SK-N-SH treated with all-trans-retinoic acid at 6 μM for 48 hours (cell line): Measurements from ENCODE around the gene FREM2.

ENCODE experiments used
- ARNTL ChIP-seq: fragments of 450-650 bp; formaldehyde crosslinking; IDR thresholded peaks from 2 replicates; pipeline ENCODE4 v1.5.0; 2020; ENCODE audit warnings: low read depth, mild to moderate bottlenecking, moderate library complexity, borderline replicate concordance
- CREB5 ChIP-seq: fragments of 250-450 bp; sonication (Bioruptor Pico); IDR thresholded peaks from 2 replicates; pipeline ENCODE4 v1.5.1; 2020; ENCODE audit warnings: low read depth, mild to moderate bottlenecking, moderate library complexity
- CSDC2 ChIP-seq: fragments of 250-450 bp; sonication (Bioruptor Pico); IDR thresholded peaks from 2 replicates; pipeline ENCODE4 v1.5.0; 2020; ENCODE audit warnings: mild to moderate bottlenecking, moderate library complexity
- ESRRG ChIP-seq: fragments of 250-450 bp; sonication (Bioruptor Pico); IDR thresholded peaks from 2 replicates; pipeline ENCODE4 v1.6.1; 2021; ENCODE audit warnings: mild to moderate bottlenecking
- ISL1 ChIP-seq: fragments of 250-450 bp; sonication (Bioruptor Pico); IDR thresholded peaks from 2 replicates; pipeline ENCODE4 v2.1.2; 2022; ENCODE audit warnings: mild to moderate bottlenecking, moderate library complexity
- RARB ChIP-seq: fragments of 250-450 bp; sonication (Bioruptor Pico); IDR thresholded peaks from 2 replicates; pipeline ENCODE4 v1.8.0; 2021; ENCODE audit warnings: mild to moderate bottlenecking, moderate library complexity
- TOX ChIP-seq: fragments of 250-450 bp; sonication (Bioruptor Pico); IDR thresholded peaks from 2 replicates; pipeline ENCODE4 v1.8.0; 2021; ENCODE audit warnings: mild to moderate bottlenecking, moderate library complexity, borderline replicate concordance
- ZNF8 ChIP-seq: fragments of 450-650 bp; formaldehyde crosslinking; IDR thresholded peaks from 2 replicates; pipeline ENCODE4 v1.5.0; 2020; ENCODE audit warnings: mild to moderate bottlenecking, moderate library complexity
- TF ChIP-seq, protein P1 (sequence below): fragments of 250-450 bp; sonication (Bioruptor Pico); IDR thresholded peaks from 2 replicates; pipeline ENCODE4 v1.8.0; 2020; ENCODE audit warnings: mild to moderate bottlenecking, moderate library complexity, borderline replicate concordance

- TF ChIP-seq, protein P1, sequence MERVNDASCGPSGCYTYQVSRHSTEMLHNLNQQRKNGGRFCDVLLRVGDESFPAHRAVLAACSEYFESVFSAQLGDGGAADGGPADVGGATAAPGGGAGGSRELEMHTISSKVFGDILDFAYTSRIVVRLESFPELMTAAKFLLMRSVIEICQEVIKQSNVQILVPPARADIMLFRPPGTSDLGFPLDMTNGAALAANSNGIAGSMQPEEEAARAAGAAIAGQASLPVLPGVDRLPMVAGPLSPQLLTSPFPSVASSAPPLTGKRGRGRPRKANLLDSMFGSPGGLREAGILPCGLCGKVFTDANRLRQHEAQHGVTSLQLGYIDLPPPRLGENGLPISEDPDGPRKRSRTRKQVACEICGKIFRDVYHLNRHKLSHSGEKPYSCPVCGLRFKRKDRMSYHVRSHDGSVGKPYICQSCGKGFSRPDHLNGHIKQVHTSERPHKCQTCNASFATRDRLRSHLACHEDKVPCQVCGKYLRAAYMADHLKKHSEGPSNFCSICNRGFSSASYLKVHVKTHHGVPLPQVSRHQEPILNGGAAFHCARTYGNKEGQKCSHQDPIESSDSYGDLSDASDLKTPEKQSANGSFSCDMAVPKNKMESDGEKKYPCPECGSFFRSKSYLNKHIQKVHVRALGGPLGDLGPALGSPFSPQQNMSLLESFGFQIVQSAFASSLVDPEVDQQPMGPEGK (CRISPR knock-in tag): no peak
- TF ChIP-seq ISL1 (CRISPR knock-in tag) (no peak), CSDC2 (CRISPR knock-in tag) (no peak), ZNF8 (CRISPR knock-in tag) (no peak), RARB (CRISPR knock-in tag) (no peak), CREB5 (no peak), TOX (no peak), ESRRG (CRISPR knock-in tag) (no peak), ARNTL (CRISPR knock-in tag) (no peak)
These were observed 179.8 kb downstream of the FREM2 start for GRCh38 chr13:38866649-38867048.
